Peyer's patch (tissue), 4 donors: ENCODE data around the gene RPGRIP1L. TPM values are rescaled to one million over a fixed set of nuclear protein-coding genes. Genes with fewer than 3 reads are reported as not detected.

Source experiments
- DNase-seq, 3 donors: peaks; one replicate each; pipeline ENCODE4 v3.0.0-alpha.2; 2017 to 2019
- H3K27ac ChIP-seq, 4 donors: fragments of 200-600 bp; sonication (generic); one replicate each; pipeline ENCODE4 v1.5.1; 2016 to 2019
- H3K27me3 ChIP-seq, 2 donors: fragments of 200-600 bp; sonication (generic); one replicate each; pipeline ENCODE4 v1.5.1; 2019
- H3K36me3 ChIP-seq, 3 donors: fragments of 200-600 bp; sonication (generic); one replicate each; pipeline ENCODE4 v1.5.1; 2016 to 2019
- H3K4me1 ChIP-seq, 4 donors: fragments of 200-600 bp; sonication (generic); one replicate each; pipeline ENCODE4 v1.5.1; 2016 to 2019
- H3K4me3 ChIP-seq, 4 donors: fragments of 200-600 bp; sonication (generic); 1 replicate in 3 of 4; 2 replicates in 1 of 4; pipeline ENCODE4 v1.5.1; 2016 to 2019; ENCODE audit warnings: mild to moderate bottlenecking in 1 of 4
- H3K9me3 ChIP-seq, 4 donors: fragments of 200-600 bp; sonication (generic); one replicate each; pipeline ENCODE4 v1.5.1; 2016 to 2019; ENCODE audit warnings: mild to moderate bottlenecking in 1 of 4
- POLR2A ChIP-seq, 2 donors: fragments of 450-650 bp; IDR thresholded peaks; one replicate each; pipeline ENCODE4 v1.5.1; 2017; ENCODE audit warnings: antibody characterized with exemption in 2 of 2, mild to moderate bottlenecking in 2 of 2, moderate library complexity in 2 of 2
- total RNA-seq, 4 donors: library from RNA; depleted of rRNA; stranded (reverse); fragments of >200 nt; gene quantifications; one replicate each; pipeline ENCODE4 v1.1.0, GENCODE V29; 2016
- TF ChIP-seq, protein P1 (sequence below), 6 experiments: fragments of 450-650 bp in 4 of 6; fragments of 200-600 bp in 2 of 6; sonication (generic) in 1 of 6; IDR thresholded peaks; one replicate each; pipeline ENCODE4 v1.5.1; 2017 to 2019; ENCODE audit warnings: antibody characterized with exemption in 6 of 6, mild to moderate bottlenecking in 3 of 6, moderate library complexity in 1 of 6

Gene RPGRIP1L
- total RNA-seq, 4 donors from 2014 or later: 1.1 to 9.1 (median 3.3) TPM

DNA sequence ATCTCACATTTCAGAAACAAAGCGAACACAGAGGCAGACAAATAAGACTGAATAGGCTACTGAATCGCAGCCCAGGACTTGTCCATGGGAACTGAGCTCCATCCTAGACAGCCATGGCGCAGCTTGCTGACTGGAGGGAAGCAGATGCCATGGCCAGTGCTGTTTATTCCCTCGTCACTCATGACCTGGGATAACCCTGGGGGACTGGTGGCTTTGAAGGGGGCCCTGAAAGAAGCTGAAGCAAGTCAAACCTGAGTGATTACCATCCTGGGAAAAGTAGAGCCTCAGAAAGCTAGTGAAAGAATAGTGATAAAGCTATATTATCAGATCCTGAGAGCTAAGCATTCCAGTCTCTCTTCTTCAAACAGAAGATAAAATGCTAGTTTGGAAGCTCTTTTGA lies 94.1 kb downstream of the RPGRIP1L start:
- H3K4me3 ChIP-seq: no peak overlapping the region
- H3K27me3 ChIP-seq: no peaks in the 10 kb centered on the region
- TF ChIP-seq, protein P1, sequence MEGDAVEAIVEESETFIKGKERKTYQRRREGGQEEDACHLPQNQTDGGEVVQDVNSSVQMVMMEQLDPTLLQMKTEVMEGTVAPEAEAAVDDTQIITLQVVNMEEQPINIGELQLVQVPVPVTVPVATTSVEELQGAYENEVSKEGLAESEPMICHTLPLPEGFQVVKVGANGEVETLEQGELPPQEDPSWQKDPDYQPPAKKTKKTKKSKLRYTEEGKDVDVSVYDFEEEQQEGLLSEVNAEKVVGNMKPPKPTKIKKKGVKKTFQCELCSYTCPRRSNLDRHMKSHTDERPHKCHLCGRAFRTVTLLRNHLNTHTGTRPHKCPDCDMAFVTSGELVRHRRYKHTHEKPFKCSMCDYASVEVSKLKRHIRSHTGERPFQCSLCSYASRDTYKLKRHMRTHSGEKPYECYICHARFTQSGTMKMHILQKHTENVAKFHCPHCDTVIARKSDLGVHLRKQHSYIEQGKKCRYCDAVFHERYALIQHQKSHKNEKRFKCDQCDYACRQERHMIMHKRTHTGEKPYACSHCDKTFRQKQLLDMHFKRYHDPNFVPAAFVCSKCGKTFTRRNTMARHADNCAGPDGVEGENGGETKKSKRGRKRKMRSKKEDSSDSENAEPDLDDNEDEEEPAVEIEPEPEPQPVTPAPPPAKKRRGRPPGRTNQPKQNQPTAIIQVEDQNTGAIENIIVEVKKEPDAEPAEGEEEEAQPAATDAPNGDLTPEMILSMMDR (IDR thresholded peaks at IDR 0.05): no peak
- no peak for TF ChIP-seq POLR2A (IDR thresholded peaks at IDR 0.05)
- no peaks in the 10 kb centered on the region for H3K4me1 ChIP-seq
- H3K9me3 ChIP-seq: no peaks in the 10 kb centered on the region
- no peak for DNase-seq
- H3K36me3 ChIP-seq: no peaks in the 10 kb centered on the region
- no peak overlapping the region for H3K27ac ChIP-seq

DNA sequence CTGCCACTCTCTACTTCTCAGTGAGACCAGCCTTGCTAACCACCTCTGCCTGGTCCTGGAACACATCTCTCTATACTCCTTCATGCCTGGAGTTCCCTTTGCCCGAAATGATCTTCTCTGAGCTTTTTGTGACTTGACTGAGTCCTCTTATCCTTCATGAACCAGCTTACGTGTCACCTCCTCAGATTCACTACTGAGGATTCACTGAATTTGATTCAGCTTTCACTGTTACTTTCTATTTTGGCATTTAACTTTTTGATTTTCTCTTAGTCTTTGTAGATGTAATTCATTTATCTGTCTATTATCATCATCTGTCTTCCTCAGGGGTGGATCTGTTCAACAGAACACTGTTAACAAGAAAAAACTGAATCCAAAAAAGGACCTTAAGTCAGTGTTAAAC lies 95.6 kb downstream of the RPGRIP1L start:
- Histone ChIP-seq H3K27ac (no peak overlapping the region), H3K9me3 (no peaks in the 10 kb centered on the region), H3K27me3 (no peaks in the 10 kb centered on the region), H3K4me3 (no peak overlapping the region), H3K4me1 (no peaks in the 10 kb centered on the region), H3K36me3 (no peaks in the 10 kb centered on the region)
- DNase-seq: no peak
- TF ChIP-seq, protein P1 (IDR thresholded peaks at IDR 0.05): no peak
- TF ChIP-seq POLR2A (IDR thresholded peaks at IDR 0.05): no peak

DNA sequence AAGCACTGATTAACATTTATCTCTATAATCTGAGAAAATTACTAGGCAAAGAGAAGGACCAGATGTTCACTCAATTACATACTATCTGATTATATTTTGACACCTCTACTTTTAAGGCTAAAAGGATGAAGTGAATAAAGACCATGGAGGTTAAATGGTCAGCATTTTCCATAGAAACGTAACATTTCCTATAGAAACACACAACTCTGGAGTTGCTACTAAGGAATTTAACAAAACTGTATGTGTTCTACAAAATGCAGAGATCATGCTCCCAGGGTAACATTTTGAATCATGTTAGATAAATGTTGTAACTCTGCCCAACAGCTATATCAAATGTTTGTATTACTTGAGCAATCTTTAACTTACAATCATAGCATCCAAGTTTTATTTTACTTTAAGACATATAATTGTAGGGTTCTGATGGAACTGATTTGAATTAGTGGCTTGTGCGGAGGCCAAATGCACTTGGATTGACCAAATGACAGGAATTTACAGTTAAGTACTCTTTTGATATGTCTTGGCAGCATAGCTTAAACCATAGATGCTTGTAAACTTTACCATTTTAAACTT lies 97.7 kb downstream of the RPGRIP1L start:
- H3K36me3 ChIP-seq: no peaks in the 10 kb centered on the region
- no peak for TF ChIP-seq POLR2A (IDR thresholded peaks at IDR 0.05)
- TF ChIP-seq, protein P1 (IDR thresholded peaks at IDR 0.05): no peak
- DNase-seq: no peak
- H3K9me3 ChIP-seq: no peaks in the 10 kb centered on the region
- H3K27ac ChIP-seq: no peak overlapping the region
- H3K4me1 ChIP-seq: no peaks in the 10 kb centered on the region
- H3K4me3 ChIP-seq: no peak overlapping the region
- no peaks in the 10 kb centered on the region for H3K27me3 ChIP-seq

DNA sequence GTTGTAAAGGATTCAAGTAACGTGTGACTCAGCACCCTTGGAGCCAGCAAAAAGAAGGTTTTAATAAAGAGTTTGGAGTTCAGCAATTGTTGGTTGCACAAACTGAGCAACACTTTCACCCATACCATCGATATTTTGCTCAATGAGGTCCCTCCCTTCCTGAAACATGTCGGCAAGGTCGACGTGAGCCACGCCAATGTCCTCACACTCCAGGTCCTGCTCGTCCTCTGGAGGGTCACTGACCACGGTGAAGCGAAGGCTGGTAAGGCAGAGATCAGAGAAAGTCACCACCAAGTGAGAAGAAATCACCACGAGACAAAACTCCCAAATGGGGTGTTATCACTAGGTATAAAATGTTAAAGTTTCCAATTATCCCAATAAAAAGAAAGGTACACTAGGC lies 98.3 kb downstream of the RPGRIP1L start:
- no peak for DNase-seq
- Histone ChIP-seq H3K4me3 (no peak overlapping the region), H3K27me3 (no peaks in the 10 kb centered on the region), H3K36me3 (no peaks in the 10 kb centered on the region), H3K4me1 (no peaks in the 10 kb centered on the region), H3K9me3 (no peaks in the 10 kb centered on the region), H3K27ac (no peak overlapping the region)
- TF ChIP-seq, protein P1 (IDR thresholded peaks at IDR 0.05): no peak
- no peak for TF ChIP-seq POLR2A (IDR thresholded peaks at IDR 0.05)

DNA sequence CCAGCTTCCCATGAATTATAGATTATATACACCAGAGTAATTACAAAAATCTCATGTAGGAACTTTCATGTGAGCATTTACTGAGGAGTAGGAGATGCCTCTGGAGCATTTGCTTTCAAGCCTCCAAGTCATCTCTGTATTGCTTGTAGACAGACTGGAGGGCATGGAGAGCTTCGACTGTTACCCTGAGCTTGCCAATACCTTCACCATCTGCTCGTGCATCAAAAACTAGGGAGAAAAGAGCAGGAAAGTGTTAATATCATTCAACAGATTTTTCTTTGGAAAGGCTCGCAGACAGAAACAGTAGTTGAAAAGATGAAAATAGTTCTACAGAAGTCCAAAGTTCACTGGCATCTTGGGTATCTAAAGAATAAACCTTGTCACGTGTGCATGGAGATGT lies 101.7 kb downstream of the RPGRIP1L start:
- H3K4me1 ChIP-seq: no peaks in the 10 kb centered on the region
- TF ChIP-seq POLR2A (IDR thresholded peaks at IDR 0.05): no peak
- no peaks in the 10 kb centered on the region for H3K27me3 ChIP-seq
- DNase-seq: no peak
- H3K27ac ChIP-seq: no peak overlapping the region
- no peak overlapping the region for H3K4me3 ChIP-seq
- no peaks in the 10 kb centered on the region for H3K36me3 ChIP-seq
- H3K9me3 ChIP-seq: no peaks in the 10 kb centered on the region

DNA sequence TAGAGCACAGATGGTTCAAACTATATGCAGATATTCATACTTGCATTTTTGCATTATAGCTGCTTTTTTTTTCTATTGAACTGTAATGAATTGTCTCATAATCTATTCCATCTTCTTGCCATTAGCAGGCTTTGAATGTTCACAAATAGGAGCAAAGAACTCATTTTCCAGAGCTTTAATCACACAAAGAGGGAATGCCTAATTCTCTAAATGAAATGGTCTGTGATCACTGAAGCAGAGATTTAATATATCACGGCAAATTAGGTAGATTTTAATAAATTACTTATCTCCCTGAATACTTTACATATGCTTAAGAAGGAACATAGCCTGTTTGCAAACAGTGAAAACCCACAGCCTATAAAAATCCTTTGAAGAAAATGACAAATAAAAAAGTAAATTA lies 103.0 kb downstream of the RPGRIP1L start:
- Histone ChIP-seq H3K36me3 (no peaks in the 10 kb centered on the region), H3K4me3 (no peak overlapping the region), H3K27me3 (no peaks in the 10 kb centered on the region), H3K4me1 (no peaks in the 10 kb centered on the region), H3K9me3 (no peaks in the 10 kb centered on the region), H3K27ac (no peak overlapping the region)
- no peak for TF ChIP-seq POLR2A (IDR thresholded peaks at IDR 0.05)
- TF ChIP-seq, protein P1 (IDR thresholded peaks at IDR 0.05): no peak
- no peak for DNase-seq
